ENCODE measurements around the gene ITCH. TPM values are rescaled to one million over a fixed set of nuclear protein-coding genes. Genes with fewer than 3 reads are reported as not detected.
"Not testable (repeated sequence)": the region's sequence is repeated elsewhere in the genome, so short reads cannot be mapped to it uniquely, and the experiment has no call there.

Gene ITCH
- total and polyA plus RNA-seq, 12 donors = 6.7 to 47.5 (median 39.1) TPM

DNA sequence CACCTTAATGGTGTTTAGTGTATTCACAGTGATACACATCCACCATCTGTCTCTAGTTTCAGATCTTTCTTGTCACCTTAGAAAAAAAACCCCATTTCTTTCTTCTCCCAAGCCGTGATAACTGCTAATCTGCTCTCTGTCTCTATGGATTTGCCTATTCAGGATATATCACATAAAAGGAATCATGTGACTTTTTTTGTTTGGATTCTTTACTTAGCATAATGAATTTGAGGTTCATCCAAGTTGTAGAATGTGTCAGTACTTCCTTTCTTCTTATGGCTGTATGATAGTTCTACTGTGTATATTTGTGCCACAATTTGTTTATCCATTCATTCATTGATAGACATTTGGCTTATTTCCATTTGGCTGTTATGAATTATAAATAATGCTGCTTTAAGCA is 57.1 kb downstream of the ITCH start:
- H3K27ac ChIP-seq = no peak overlapping the region
- no peak for DNase-seq
- TF ChIP-seq, protein P1, sequence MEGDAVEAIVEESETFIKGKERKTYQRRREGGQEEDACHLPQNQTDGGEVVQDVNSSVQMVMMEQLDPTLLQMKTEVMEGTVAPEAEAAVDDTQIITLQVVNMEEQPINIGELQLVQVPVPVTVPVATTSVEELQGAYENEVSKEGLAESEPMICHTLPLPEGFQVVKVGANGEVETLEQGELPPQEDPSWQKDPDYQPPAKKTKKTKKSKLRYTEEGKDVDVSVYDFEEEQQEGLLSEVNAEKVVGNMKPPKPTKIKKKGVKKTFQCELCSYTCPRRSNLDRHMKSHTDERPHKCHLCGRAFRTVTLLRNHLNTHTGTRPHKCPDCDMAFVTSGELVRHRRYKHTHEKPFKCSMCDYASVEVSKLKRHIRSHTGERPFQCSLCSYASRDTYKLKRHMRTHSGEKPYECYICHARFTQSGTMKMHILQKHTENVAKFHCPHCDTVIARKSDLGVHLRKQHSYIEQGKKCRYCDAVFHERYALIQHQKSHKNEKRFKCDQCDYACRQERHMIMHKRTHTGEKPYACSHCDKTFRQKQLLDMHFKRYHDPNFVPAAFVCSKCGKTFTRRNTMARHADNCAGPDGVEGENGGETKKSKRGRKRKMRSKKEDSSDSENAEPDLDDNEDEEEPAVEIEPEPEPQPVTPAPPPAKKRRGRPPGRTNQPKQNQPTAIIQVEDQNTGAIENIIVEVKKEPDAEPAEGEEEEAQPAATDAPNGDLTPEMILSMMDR (IDR thresholded peaks at IDR 0.05) = no peak
- no peaks in the 10 kb centered on the region for H3K27me3 ChIP-seq
- intact Hi-C loops (cut with DNase I) = no loop called here
- H3K4me1 ChIP-seq = peaks cover 0 to 26% (median 13%) of the 10 kb centered on the region in 9 donors
- H3K4me3 ChIP-seq = no peak overlapping the region
- 37 to 57% methylated on average over 1 of the region's 1 CpG for WGBS, 2 donors
- peaks cover 0 to 98% (median 17%) of the 10 kb centered on the region in 9 donors for H3K36me3 ChIP-seq
- H3K9me3 ChIP-seq = no peaks in the 10 kb centered on the region
- ATAC-seq = no peak

DNA sequence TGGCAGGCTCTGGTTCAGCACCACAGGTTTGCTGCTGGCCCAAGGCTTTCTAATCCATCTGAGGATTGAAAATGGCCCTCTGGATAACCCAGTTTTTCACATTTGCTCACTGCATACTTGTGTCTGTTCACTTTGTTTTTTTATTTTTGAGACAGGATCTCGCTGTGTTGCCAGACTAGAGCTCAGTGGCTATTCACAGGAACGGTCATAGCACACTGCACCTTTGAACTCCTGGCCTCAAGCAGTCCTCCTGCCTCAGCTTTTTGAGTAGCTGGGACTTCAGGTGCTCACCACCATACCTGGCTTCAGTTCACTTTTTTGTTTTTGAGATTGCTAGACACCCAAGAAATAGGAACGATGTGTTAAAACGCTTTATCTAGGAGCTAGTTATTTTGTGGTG is 57.9 kb downstream of the ITCH start:
- 89 to 95% methylated on average over 4 of the region's 4 CpGs for WGBS, 2 donors

DNA sequence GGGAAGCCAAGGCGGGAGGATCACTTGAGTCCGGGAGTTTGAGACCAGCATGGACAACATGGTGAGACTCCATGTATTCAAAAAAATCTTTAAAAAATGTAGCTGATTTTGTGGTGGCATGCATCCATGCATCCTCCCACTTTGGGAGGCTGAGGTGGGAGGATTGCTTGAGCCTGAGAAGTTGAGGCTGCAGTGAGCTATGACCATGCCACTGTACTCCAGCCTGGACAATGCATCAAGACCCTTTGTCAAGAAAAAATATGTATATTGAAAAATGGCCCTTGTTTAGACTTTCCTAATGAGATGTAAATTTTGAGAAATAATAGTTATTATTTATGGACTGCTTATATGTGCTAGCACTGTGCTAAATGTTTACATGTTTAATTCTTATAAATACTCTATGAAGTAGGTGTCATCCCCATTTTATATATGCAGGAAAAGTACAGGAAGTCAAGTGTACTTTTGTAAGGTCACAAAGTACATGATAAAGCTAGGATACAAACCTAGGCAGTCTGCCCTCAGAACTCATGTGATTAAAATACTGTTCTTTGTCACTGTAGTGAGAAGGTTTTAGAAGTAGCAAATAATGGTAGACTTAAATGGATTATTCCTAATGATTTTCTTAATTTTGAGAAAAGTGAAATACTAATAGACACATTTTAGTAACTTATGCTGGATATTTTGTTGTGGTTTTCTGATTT is 58.8 kb downstream of the ITCH start:
- TF ChIP-seq, protein P1 (IDR thresholded peaks at IDR 0.05) = no peak
- no peaks in the 10 kb centered on the region for H3K9me3 ChIP-seq
- DNase-seq = no peak
- H3K36me3 ChIP-seq = peaks cover 0 to 98% (median 21%) of the 10 kb centered on the region in 9 donors
- 96 to 97% methylated on average over 2 of the region's 2 CpGs for WGBS, 2 donors
- intact Hi-C loops (cut with DNase I) = no loop called here
- H3K27ac ChIP-seq = peak overlapping the region in 6 of 10 donors; percentile 4 to 42 (median 26)
- H3K27me3 ChIP-seq = no peaks in the 10 kb centered on the region
- H3K4me3 ChIP-seq = no peak overlapping the region
- peaks cover 0 to 32% (median 14%) of the 10 kb centered on the region in 9 donors for H3K4me1 ChIP-seq
- ATAC-seq = peak in 4 of 8 donors; percentile 61 to 86 (median 63)

More for the DNA sequence above, 57.9 kb downstream of the ITCH start:
- H3K27ac ChIP-seq = peak overlapping the region in 1 of 10 donors; percentile 5
- TF ChIP-seq, protein P1 (IDR thresholded peaks at IDR 0.05) = no peak
- no peaks in the 10 kb centered on the region for H3K27me3 ChIP-seq
- no peak overlapping the region for H3K4me3 ChIP-seq
- no peaks in the 10 kb centered on the region for H3K9me3 ChIP-seq
- H3K36me3 ChIP-seq = peaks cover 0 to 98% (median 17%) of the 10 kb centered on the region in 9 donors
- ATAC-seq (no peak), DNase-seq (no peak)
- H3K4me1 ChIP-seq = peaks cover 0 to 29% (median 15%) of the 10 kb centered on the region in 9 donors
- intact Hi-C loops (cut with DNase I) = no loop called here

DNA sequence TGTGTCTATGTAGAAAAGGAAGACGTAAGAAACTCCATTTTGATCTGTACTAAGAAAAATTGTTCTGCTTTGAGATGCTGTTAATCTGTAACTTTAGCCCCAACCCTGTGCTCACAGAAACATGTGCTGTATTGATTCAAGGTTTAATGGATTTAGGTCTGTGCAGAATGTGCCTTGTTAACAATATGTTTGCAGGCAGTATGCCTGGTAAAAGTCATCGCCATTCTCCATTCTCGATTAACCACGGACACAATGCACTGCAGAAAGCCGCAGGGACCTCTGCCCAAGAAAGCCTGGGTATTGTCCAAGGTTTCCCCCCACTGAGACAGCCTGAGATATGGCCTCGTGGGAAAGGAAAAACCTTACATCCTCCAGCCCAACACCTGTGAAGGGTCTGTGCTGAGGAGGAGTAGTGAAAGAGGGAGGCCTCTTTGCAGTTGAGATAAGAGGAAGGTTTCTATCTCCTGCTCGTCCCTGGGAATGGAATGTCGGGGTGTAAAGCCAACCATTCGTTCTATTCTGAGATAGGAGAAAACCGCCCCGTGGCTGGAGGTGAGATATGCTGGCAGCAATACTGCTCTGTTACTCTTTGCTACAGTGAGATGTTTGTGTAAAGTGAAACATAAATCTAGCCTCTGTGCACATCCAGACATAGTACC is 62.1 kb downstream of the ITCH start:
- peaks cover 0 to 38% (median 14%) of the 10 kb centered on the region in 9 donors for H3K4me1 ChIP-seq
- peaks cover 0 to 97% (median 12%) of the 10 kb centered on the region in 9 donors for H3K36me3 ChIP-seq
- H3K27ac ChIP-seq = peak overlapping the region in 4 of 10 donors; percentile 12 to 53 (median 34)

More for the DNA sequence above, 62.1 kb downstream of the ITCH start:
- DNase-seq; intact Hi-C loops (cut with DNase I); H3K4me3 ChIP-seq; H3K9me3 ChIP-seq; H3K27me3 ChIP-seq; ATAC-seq: not testable (repeated sequence)
- 37 to 49% methylated on average over 11 of the region's 11 CpGs for WGBS, 2 donors
